HG03520 (cell line): ENCODE data around the gene CCNYL1.

Source experiments
- ATAC-seq: cut with Tn5 transposase; IDR thresholded peaks from one replicate; pipeline ENCODE4 v1.9.1; 2021; ENCODE audit warnings: mild to moderate bottlenecking, moderate library complexity; ENCODE audit not compliant: unreplicated experiment

CCNYL1 gene

GRCh38 chr2:207787017-207787416 lies 75.6 kb downstream of the CCNYL1 start:
- ATAC-seq: no peak

- ATAC-seq: no peak
Measured at GRCh38 chr2:207787800-207788199, 76.4 kb downstream of the CCNYL1 start.

- ATAC-seq: no peak
Measured at GRCh38 chr2:207790898-207791297, 79.5 kb downstream of the CCNYL1 start.

GRCh38 chr2:207791579-207792243 lies 80.3 kb downstream of the CCNYL1 start:
- no peak for ATAC-seq

GRCh38 chr2:207792244-207792785 lies 80.9 kb downstream of the CCNYL1 start:
- no peak for ATAC-seq

GRCh38 chr2:207796585-207797350 lies 85.3 kb downstream of the CCNYL1 start:
- no peak for ATAC-seq

GRCh38 chr2:207801259-207801658 lies 89.8 kb downstream of the CCNYL1 start:
- no peak for ATAC-seq

- ATAC-seq: no peak
Measured at GRCh38 chr2:207802650-207803049, 91.2 kb downstream of the CCNYL1 start.
